SH-SY5Y (cell line): ENCODE measurements around the gene WDR43.

Experiments used
- GATA2 ChIP-seq: IDR thresholded peaks from 2 replicates; pipeline ENCODE4 v1.6.1; 2011; ENCODE audit warnings: mild to moderate bottlenecking, low read depth, low read length
- GATA3 ChIP-seq: IDR thresholded peaks from 2 replicates; pipeline ENCODE4 v1.6.1; 2011; ENCODE audit warnings: low read depth, mild to moderate bottlenecking, low read length, moderate library complexity

DNA sequence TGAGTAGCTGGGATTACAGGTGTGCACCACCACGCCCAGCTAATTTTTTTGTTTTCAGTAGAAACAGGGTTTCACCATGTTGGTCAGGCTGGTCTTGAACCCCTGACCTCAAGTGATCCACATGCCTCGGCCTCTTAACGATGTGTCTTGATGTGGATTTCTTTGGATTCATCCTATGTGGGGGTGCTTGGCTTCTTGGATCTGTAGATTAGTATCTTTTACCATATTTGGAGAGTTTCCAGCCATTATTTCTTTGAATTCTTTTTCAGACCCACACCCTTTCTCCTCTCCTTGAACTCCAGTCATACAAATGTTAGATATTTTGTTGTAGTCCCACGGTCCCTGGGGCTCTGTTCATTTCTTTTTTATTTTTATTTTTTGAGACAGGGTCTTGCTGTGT is 79.8 kb downstream of the WDR43 start:
- TF ChIP-seq GATA3, result no peak
- TF ChIP-seq GATA2, result no peak
